HepG2 (cell line): ENCODE measurements around the gene IQGAP2. TPM values are rescaled to one million over a fixed set of nuclear protein-coding genes. Genes with fewer than 3 reads are reported as not detected.

Experiments used
- ATAC-seq: fragments of 200-7000 bp; cut with Tn5 transposase; 3 replicates; pipeline ENCODE4 v1.9.1; 2020; ENCODE audit warnings: mild to moderate bottlenecking, moderate library complexity
- BruUV-seq: library from RNA; stranded (reverse); fragments of 400-500 nt; replicated peaks from 2 replicates; lab custom pipeline; 2021; lab: Mats Ljungman, UMichigan
- CTCF ChIA-PET: fragments of 300-600 bp; formaldehyde crosslinking; extraction: SDS; loops from one replicate; lab custom pipeline; 2021; ENCODE audit warnings: low total read pairs, inconsistent platforms, low intra/inter-chr PET ratio; lab: Yijun Ruan, JAX
- POLR2A ChIA-PET: fragments of 350-600 bp; sonication (Branson Sonifier 250); formaldehyde crosslinking; loops from one replicate; lab custom pipeline; 2020; ENCODE audit warnings: antibody characterized with exemption, inconsistent platforms; lab: Yijun Ruan, JAX
- DNase-seq: peaks from one replicate; pipeline ENCODE4 v3.0.0-alpha.2; 2015; ENCODE audit warnings: low spot score
- FAIRE-seq: peaks from 3 replicates; lab custom pipeline; 2011; peaks lifted over from hg19 to GRCh38; lab: Jason Lieb, UNC
- H2AFZ ChIP-seq: one replicate; pipeline ENCODE4 v1.6.1; 2011; ENCODE audit warnings: low read length, inconsistent platforms
- H3K27ac ChIP-seq: fragments of 300-600 bp; 3 replicates; pipeline ENCODE4 v1.8.0; 2011; ENCODE audit warnings: mixed run types, mild to moderate bottlenecking, mixed read lengths, low read length, inconsistent platforms; ENCODE audit not compliant: insufficient read depth; ENCODE audit errors: extremely low read length
- H3K27me3 ChIP-seq, 2 experiments: fragments of 200-600 bp in 1 of 2; 2 replicates in 1 of 2; 3 replicates in 1 of 2; pipeline versions ENCODE4 v1.6.0 to v1.8.0; 2011; ENCODE audit warnings: low read length in 2 of 2, mild to moderate bottlenecking in 2 of 2, moderate library complexity in 2 of 2, inconsistent platforms in 1 of 2; ENCODE audit not compliant: insufficient read depth in 2 of 2, control insufficient read depth in 1 of 2
- H3K36me3 ChIP-seq, 2 experiments: fragments of 200-600 bp in 1 of 2; replicated peaks in 1 of 2; 2 replicates in 1 of 2; 3 replicates in 1 of 2; pipeline versions ENCODE4 v1.5.1 to v1.8.0; 2011; ENCODE audit warnings: low read length in 2 of 2, inconsistent platforms in 1 of 2; ENCODE audit not compliant: insufficient read depth in 2 of 2, control insufficient read depth in 1 of 2
- H3K4me1 ChIP-seq: 2 replicates; pipeline ENCODE4 v1.5.1; 2012; ENCODE audit warnings: low read length, inconsistent platforms; ENCODE audit not compliant: insufficient read depth
- H3K4me2 ChIP-seq: 2 replicates; pipeline ENCODE4 v1.6.0; 2011; ENCODE audit warnings: low read depth, low read length, inconsistent platforms
- H3K4me3 ChIP-seq, 3 experiments: fragments of 200-600 bp in 1 of 3; sonication (generic), shearing (Covaris generic) in 1 of 3; replicated peaks in 1 of 3; 2 replicates each; pipeline ENCODE4 v1.5.1; 2011 to 2016; ENCODE audit warnings: low read length in 3 of 3, inconsistent platforms in 2 of 3, low read depth in 2 of 3, mild to moderate bottlenecking in 2 of 3, control low read depth in 1 of 3, mixed read lengths in 1 of 3; ENCODE audit not compliant: insufficient read depth in 1 of 3
- H3K79me2 ChIP-seq: one replicate; pipeline ENCODE4 v1.6.1; 2011; ENCODE audit warnings: low read length, inconsistent platforms; ENCODE audit not compliant: insufficient read depth
- H3K9ac ChIP-seq: 2 replicates; pipeline ENCODE4 v1.6.0; 2011; ENCODE audit warnings: mild to moderate bottlenecking, low read depth, low read length, inconsistent platforms; ENCODE audit not compliant: insufficient read depth
- H3K9me3 ChIP-seq: 2 replicates; pipeline ENCODE4 v1.5.1; 2012; ENCODE audit warnings: mild to moderate bottlenecking, low read length
- H4K20me1 ChIP-seq: 2 replicates; pipeline ENCODE4 v1.6.0; 2011; ENCODE audit warnings: inconsistent platforms, mild to moderate bottlenecking, low read length, moderate library complexity; ENCODE audit not compliant: insufficient read depth
- CBFB ChIP-seq: sonication (generic); formaldehyde crosslinking; IDR thresholded peaks from 2 replicates; pipeline ENCODE4 v1.4.0; 2020; ENCODE audit warnings: missing genetic modification reagents
- DPF2 ChIP-seq: sonication (generic); formaldehyde crosslinking; IDR thresholded peaks from 2 replicates; pipeline ENCODE4 v1.4.0; 2020; ENCODE audit warnings: mild to moderate bottlenecking, low read depth, missing genetic modification reagents, borderline replicate concordance
- GRHL1 ChIP-seq: sonication (generic); formaldehyde crosslinking; conservative IDR thresholded peaks from 2 replicates; pipeline ENCODE4 v1.8.0; 2022; ENCODE audit warnings: missing genetic modification reagents
- IKZF1 ChIP-seq: fragments of 450-650 bp; IDR thresholded peaks from 2 replicates; pipeline ENCODE4 v1.7.1; 2016
- KDM4B ChIP-seq: sonication (generic); formaldehyde crosslinking; IDR thresholded peaks from 2 replicates; pipeline ENCODE4 v1.4.0; 2020; ENCODE audit warnings: missing genetic modification reagents
- MYC ChIP-seq: sonication (generic); formaldehyde crosslinking; IDR thresholded peaks from 2 replicates; pipeline ENCODE4 v1.9.0; 2021; ENCODE audit warnings: missing genetic modification reagents, borderline replicate concordance
- PRMT3 ChIP-seq: sonication (generic); formaldehyde crosslinking; IDR thresholded peaks from 2 replicates; pipeline ENCODE4 v1.8.1; 2022; ENCODE audit warnings: low read depth, mild to moderate bottlenecking, moderate library complexity, missing genetic modification reagents, borderline replicate concordance
- RBAK ChIP-seq: sonication (generic); formaldehyde crosslinking; IDR thresholded peaks from 2 replicates; pipeline ENCODE4 v1.5.1; 2020; ENCODE audit warnings: mild to moderate bottlenecking, missing genetic modification reagents
- SIN3B ChIP-seq: fragments of 150-350 bp; IDR thresholded peaks from 2 replicates; pipeline ENCODE4 v1.6.1; 2014; ENCODE audit warnings: low read length
- SYNCRIP ChIP-seq: fragments of 200-400 bp; formaldehyde crosslinking; IDR thresholded peaks from 2 replicates; pipeline ENCODE4 v1.6.1; 2018; ENCODE audit warnings: mild to moderate bottlenecking, low read depth, low read length; ENCODE audit not compliant: insufficient read depth
- ZBTB38 ChIP-seq: sonication (generic); formaldehyde crosslinking; IDR thresholded peaks from 2 replicates; pipeline ENCODE4 v1.5.1; 2020; ENCODE audit warnings: mild to moderate bottlenecking, missing genetic modification reagents
- ZBTB43 ChIP-seq: sonication (generic); formaldehyde crosslinking; conservative IDR thresholded peaks from 2 replicates; pipeline ENCODE4 v1.4.0; 2020; ENCODE audit warnings: missing genetic modification reagents
- ZNF124 ChIP-seq: sonication (generic); formaldehyde crosslinking; IDR thresholded peaks from 2 replicates; pipeline ENCODE4 v1.4.0; 2020; ENCODE audit warnings: missing genetic modification reagents
- ZNF142 ChIP-seq: sonication (generic); formaldehyde crosslinking; IDR thresholded peaks from 2 replicates; pipeline ENCODE4 v1.4.0; 2020; ENCODE audit warnings: missing genetic modification reagents
- ZNF256 ChIP-seq: sonication (generic); formaldehyde crosslinking; conservative IDR thresholded peaks from 2 replicates; pipeline ENCODE4 v1.4.0; 2020; ENCODE audit warnings: missing genetic modification reagents
- ZNF740 ChIP-seq: sonication (generic); formaldehyde crosslinking; IDR thresholded peaks from 2 replicates; pipeline ENCODE4 v1.4.0; 2020; ENCODE audit warnings: missing genetic modification reagents
- WGBS: methylation state at CpG from one replicate; pipeline ENCODE4 v1.1.6; 2017; ENCODE audit warnings: low lambda C conversion rate; 5-methylcytosine and 5-hydroxymethylcytosine counted together
- in situ Hi-C: cut with HindIII; loops from 2 replicates; pipeline ENCODE4 v1.10.0; 2017; ENCODE audit warnings: low pct_unique_long_range_greater_than_20kb; ENCODE audit not compliant: extremely low pct_ligation_motif_present
- intact Hi-C: fragments of 100-400 bp; cut with micrococcal nuclease; formaldehyde crosslinking; loops from one replicate; pipeline ENCODE4 v1.10.0; 2022; ENCODE audit not compliant: unreplicated experiment
- polyA plus RNA-seq, 8 experiments: library from polyadenylated mRNA; depleted of rRNA in 3 of 8; stranded (reverse) in 7 of 8; unstranded in 1 of 8; fragments of >200 nt; fragmentation: Illumina TruSeq in 4 of 8; extraction: Trizol in 4 of 8; gene quantifications; 2 replicates each; pipeline versions ENCODE4 v1.2.1 to v1.2.3, GENCODE V29; 2011 to 2016; ENCODE audit warnings: low read depth in 4 of 8, missing spikeins in 1 of 8, mixed read lengths in 1 of 8; ENCODE audit not compliant: insufficient read depth in 1 of 8
- total RNA-seq, 5 experiments: library from RNA; depleted of rRNA; stranded (reverse); fragments of >200 nt; fragmentation: Illumina TruSeq; extraction: Trizol; gene quantifications; 2 replicates each; pipeline ENCODE4 v1.2.3, GENCODE V29; 2016; ENCODE audit warnings: low read depth in 1 of 5

IQGAP2 gene
- total and polyA plus RNA-seq, 2 of the 13 experiments (the other 11 are each of a cell fraction or from before 2014, with no cell fraction given) = 35.2 to 83.3 TPM

- intact Hi-C loops = no loop called here
- FAIRE-seq = no peak
- H3K79me2 ChIP-seq = no peaks in the 10 kb centered on the region
- H3K9me3 ChIP-seq = no peaks in the 10 kb centered on the region
- in situ Hi-C loops = no loop called here
- H3K27ac ChIP-seq = no peak overlapping the region
- peaks cover 20 to 48% of the 10 kb centered on the region in 2 experiments for H3K36me3 ChIP-seq
- no peak for ATAC-seq
- POLR2A ChIA-PET = no interaction called here
- no peaks in the 10 kb centered on the region for H3K4me1 ChIP-seq
- no peak for TF ChIP-seq ZNF142 (CRISPR knock-in tag)
- no peak for TF ChIP-seq MYC (CRISPR knock-in tag)
- no peak for TF ChIP-seq GRHL1 (CRISPR knock-in tag)
- no peak for TF ChIP-seq RBAK (CRISPR knock-in tag)
- TF ChIP-seq ZNF124 = no peak
- TF ChIP-seq SYNCRIP = no peak
- TF ChIP-seq ZNF740 (CRISPR knock-in tag) = no peak
- no peak for TF ChIP-seq ZNF256
- no peak for TF ChIP-seq ZBTB38 (CRISPR knock-in tag)
- TF ChIP-seq CBFB (CRISPR knock-in tag) = no peak
- no peak for TF ChIP-seq SIN3B
- no peak for TF ChIP-seq PRMT3
- TF ChIP-seq ZBTB43 (CRISPR knock-in tag) = no peak
- no peak for TF ChIP-seq IKZF1
- no peak for TF ChIP-seq DPF2 (CRISPR knock-in tag)
- TF ChIP-seq KDM4B (CRISPR knock-in tag) = no peak
- no peaks in the 10 kb centered on the region for H3K27me3 ChIP-seq
- no TSS peak for BruUV-seq
- H3K4me3 ChIP-seq = no peak overlapping the region
- no peak overlapping the region for H2AFZ ChIP-seq
- H3K4me2 ChIP-seq = no peak overlapping the region
- 88% methylated on average over 2 of the region's 2 CpGs for WGBS
- CTCF ChIA-PET = no interaction called here
- H3K9ac ChIP-seq = no peak overlapping the region
- no peaks in the 10 kb centered on the region; the same call in 1 of the 2 replicates for H4K20me1 ChIP-seq
- DNase-seq = no peak
These were observed 203.6 kb downstream of the IQGAP2 start for GRCh38 chr5:76606701-76607100.
